SK-N-SH (cell line): ENCODE data around the gene CXXC4. TPM values are rescaled to one million over a fixed set of nuclear protein-coding genes. Genes with fewer than 3 reads are reported as not detected.

ENCODE experiments used
- CTCF ChIA-PET: fragments of 300-600, 350-600 bp; formaldehyde crosslinking; extraction: SDS; loops from one replicate; lab custom pipeline; 2021; lab: Yijun Ruan, JAX
- POLR2A ChIA-PET: fragments of 350-600 bp; sonication (Branson Sonifier 250); formaldehyde crosslinking; extraction: SDS; loops from one replicate; lab custom pipeline; 2020; ENCODE audit warnings: antibody characterized with exemption, inconsistent platforms; lab: Yijun Ruan, JAX
- DNase-seq: peaks from one replicate; pipeline ENCODE4 v3.0.0; 2012
- H2AFZ ChIP-seq: fragments of 200-600 bp; sonication (generic); 2 replicates; pipeline ENCODE4 v1.8.1; 2016; ENCODE audit warnings: antibody characterized with exemption, mild to moderate bottlenecking, low read depth
- H3F3A ChIP-seq: fragments of 200-600 bp; sonication (generic); replicated peaks from 2 replicates; pipeline ENCODE3; 2016; ENCODE audit warnings: antibody characterized with exemption, mild to moderate bottlenecking; ENCODE audit not compliant: insufficient read depth
- H3K27ac ChIP-seq, 2 experiments: fragments of 200-500 bp in 1 of 2; fragments of 200-600 bp in 1 of 2; sonication (Bioruptor generic) in 1 of 2; sonication (generic), shearing (Covaris generic) in 1 of 2; 2 replicates each; pipeline versions ENCODE4 v1.5.1 to v1.6.1; 2014 to 2016; ENCODE audit warnings: low read depth in 2 of 2, inconsistent platforms in 1 of 2, low read length in 1 of 2, mild to moderate bottlenecking in 1 of 2, mixed read lengths in 1 of 2
- H3K27me3 ChIP-seq: fragments of 200-600 bp; sonication (generic), shearing (Covaris generic); 2 replicates; pipeline ENCODE4 v1.6.1; 2016; ENCODE audit warnings: mixed run types; ENCODE audit not compliant: insufficient read depth
- H3K36me3 ChIP-seq, 2 experiments: fragments of 200-500 bp in 1 of 2; fragments of 200-600 bp in 1 of 2; sonication (Bioruptor generic) in 1 of 2; sonication (generic) in 1 of 2; replicated peaks in 1 of 2; 2 replicates each; pipeline versions ENCODE3 to v1.5.1; 2014 to 2016; ENCODE audit warnings: low read length in 1 of 2, mild to moderate bottlenecking in 1 of 2; ENCODE audit not compliant: insufficient read depth in 2 of 2, control insufficient read depth in 1 of 2
- H3K4me1 ChIP-seq, 2 experiments: fragments of 200-500 bp in 1 of 2; fragments of 200-600 bp in 1 of 2; sonication (Bioruptor generic) in 1 of 2; sonication (generic), shearing (Covaris generic) in 1 of 2; 2 replicates each; pipeline versions ENCODE4 v1.5.1 to v1.6.1; 2014 to 2016; ENCODE audit warnings: low read depth in 1 of 2, low read length in 1 of 2, mixed run types in 1 of 2; ENCODE audit not compliant: insufficient read depth in 2 of 2, control insufficient read depth in 1 of 2
- H3K4me2 ChIP-seq: fragments of 200-600 bp; sonication (generic), shearing (Covaris generic); 2 replicates; pipeline ENCODE4 v1.6.1; 2017; ENCODE audit warnings: mixed run types
- H3K4me3 ChIP-seq, 2 experiments: fragments of 200-500 bp in 1 of 2; fragments of 200-600 bp in 1 of 2; sonication (Bioruptor generic) in 1 of 2; sonication (generic), shearing (Covaris generic) in 1 of 2; 2 replicates each; pipeline versions ENCODE4 v1.5.1 to v1.8.1; 2014 to 2016; ENCODE audit warnings: low read depth in 2 of 2, inconsistent platforms in 1 of 2, low read length in 1 of 2, mild to moderate bottlenecking in 1 of 2, mixed read lengths in 1 of 2, moderate library complexity in 1 of 2
- H3K79me2 ChIP-seq: fragments of 200-600 bp; sonication (generic); 2 replicates; pipeline ENCODE4 v1.8.1; 2017; ENCODE audit warnings: mild to moderate bottlenecking; ENCODE audit not compliant: insufficient read depth
- H3K9ac ChIP-seq: fragments of 200-600 bp; sonication (generic); 2 replicates; pipeline ENCODE4 v1.6.1; 2017; ENCODE audit warnings: mixed run types
- H3K9me2 ChIP-seq: fragments of 200-600 bp; sonication (generic); 2 replicates; pipeline ENCODE4 v1.6.1; 2017; ENCODE audit warnings: mixed run types
- H3K9me3 ChIP-seq: fragments of 200-600 bp; sonication (generic); 2 replicates; pipeline ENCODE4 v1.6.1; 2017; ENCODE audit warnings: mixed run types, mild to moderate bottlenecking, moderate library complexity
- H4K20me1 ChIP-seq: fragments of 200-600 bp; sonication (generic); 2 replicates; pipeline ENCODE4 v1.6.1; 2017; ENCODE audit warnings: mild to moderate bottlenecking, mixed run types; ENCODE audit not compliant: insufficient read depth
- CHD2 ChIP-seq: fragments of 150-350 bp; IDR thresholded peaks from 2 replicates; pipeline ENCODE4 v1.6.1; 2018; ENCODE audit warnings: low read length; ENCODE audit not compliant: partially characterized antibody
- EP300 ChIP-seq, 2 experiments: IDR thresholded peaks; 2 replicates each; pipeline versions ENCODE4 v1.4.0 to v1.6.1; 2012; ENCODE audit warnings: borderline replicate concordance in 1 of 2, low read depth in 1 of 2, low read length in 1 of 2
- FOSL2 ChIP-seq: IDR thresholded peaks from 2 replicates; pipeline ENCODE4 v1.4.0; 2012; ENCODE audit warnings: low read depth, mild to moderate bottlenecking, moderate library complexity, borderline replicate concordance
- FOXM1 ChIP-seq: IDR thresholded peaks from 2 replicates; pipeline ENCODE4 v1.4.0; 2012; ENCODE audit warnings: low read depth, mild to moderate bottlenecking
- IRF3 ChIP-seq: fragments of 150-350 bp; IDR thresholded peaks from 2 replicates; pipeline ENCODE4 v1.6.1; 2016; ENCODE audit warnings: mild to moderate bottlenecking, low read depth, low read length
- JUND ChIP-seq: IDR thresholded peaks from 2 replicates; pipeline ENCODE4 v1.4.0; 2012
- MEF2A ChIP-seq: IDR thresholded peaks from 2 replicates; pipeline ENCODE4 v1.4.0; 2012; ENCODE audit warnings: low read depth, borderline replicate concordance
- POLR2AphosphoS5 ChIP-seq: IDR thresholded peaks from 2 replicates; pipeline ENCODE4 v1.6.1; 2012; ENCODE audit warnings: low read depth, low read length
- RAD21 ChIP-seq: IDR thresholded peaks from 2 replicates; pipeline ENCODE4 v1.6.1; 2012; ENCODE audit warnings: mild to moderate bottlenecking, low read length
- RCOR1 ChIP-seq: fragments of 150-350 bp; IDR thresholded peaks from 2 replicates; pipeline ENCODE4 v1.6.1; 2017; ENCODE audit warnings: antibody characterized with exemption, low read length
- SIN3A ChIP-seq: IDR thresholded peaks from 2 replicates; pipeline ENCODE4 v1.6.1; 2012; ENCODE audit warnings: low read depth, mild to moderate bottlenecking, low read length, moderate library complexity, borderline replicate concordance
- SMC3 ChIP-seq: IDR thresholded peaks from 2 replicates; pipeline ENCODE4 v1.6.1; 2012; ENCODE audit warnings: low read depth, low read length, improper control_type of control experiment
- TCF12 ChIP-seq: IDR thresholded peaks from 2 replicates; pipeline ENCODE4 v1.4.0; 2012
- YY1 ChIP-seq: IDR thresholded peaks from 2 replicates; pipeline ENCODE4 v1.4.0; 2012; ENCODE audit warnings: low read depth, mild to moderate bottlenecking
- WGBS: methylation state at CpG from one replicate; pipeline ENCODE4 v1.1.6; 2017; ENCODE audit warnings: low lambda C conversion rate; 5-methylcytosine and 5-hydroxymethylcytosine counted together
- polyA plus RNA-seq, 3 experiments: library from polyadenylated mRNA; depleted of rRNA; stranded (reverse); fragments of >200 nt; gene quantifications; 2 replicates each; pipeline ENCODE4 v1.2.3, GENCODE V29; 2012
- TF ChIP-seq, protein P1 (sequence below): IDR thresholded peaks from 2 replicates; pipeline ENCODE4 v1.4.0; 2012; ENCODE audit warnings: low read depth

CXXC4 gene
- polyA plus RNA-seq, 1 of the 3 experiments (the other 2 are of a cell fraction) = 0.02 TPM

DNA sequence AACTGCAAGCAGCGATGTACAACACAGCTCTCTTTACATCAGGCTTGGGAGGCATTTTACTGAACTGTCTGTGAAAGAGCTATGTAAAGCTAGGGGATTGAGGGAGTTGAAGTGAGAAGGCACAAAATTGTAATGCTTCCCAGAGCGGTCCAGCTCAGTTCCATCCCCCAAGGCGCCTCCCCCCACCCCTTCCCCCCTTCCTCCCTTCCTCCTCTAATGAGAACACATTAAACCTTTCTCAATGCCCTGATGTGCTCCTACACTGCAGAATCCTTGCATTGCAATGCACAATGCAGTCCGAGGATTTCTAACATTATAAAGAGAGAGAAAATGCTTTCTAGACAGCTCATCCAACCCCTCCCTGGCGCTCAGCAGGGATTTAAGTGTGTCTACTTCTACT is 73.9 kb downstream of the CXXC4 start:
- H3K9me2 ChIP-seq = 0 out of 2 replicates have a peak, but pooled peaks cover 2% of the 10 kb centered on the region
- CTCF ChIA-PET = interaction anchor here (1.1 to 1.7 kb wide), 3 partner anchors 11 to 31 kb away, joined by 3 to 7 read pairs (median 4); no protein-coding TSS in a partner anchor
- H3K27me3 ChIP-seq = no peaks in the 10 kb centered on the region
- no peak overlapping the region for H3K4me3 ChIP-seq
- no peaks in the 10 kb centered on the region for H3F3A ChIP-seq
- no peak for TF ChIP-seq TCF12
- no peak for TF ChIP-seq SMC3
- no peak for TF ChIP-seq YY1
- TF ChIP-seq FOXM1 = no peak
- no peak for TF ChIP-seq EP300 (IDR thresholded peaks at IDR 0.05; ENCODE audit: borderline replicate concordance in 1 of 2, low read depth in 1 of 2, low read length in 1 of 2)
- no peak for TF ChIP-seq CHD2
- TF ChIP-seq JUND = no peak
- TF ChIP-seq MEF2A = no peak
- TF ChIP-seq SIN3A = no peak
- TF ChIP-seq POLR2AphosphoS5 = no peak
- no peak for TF ChIP-seq RAD21
- no peak for TF ChIP-seq FOSL2
- no peak for TF ChIP-seq RCOR1
- TF ChIP-seq, protein P1, sequence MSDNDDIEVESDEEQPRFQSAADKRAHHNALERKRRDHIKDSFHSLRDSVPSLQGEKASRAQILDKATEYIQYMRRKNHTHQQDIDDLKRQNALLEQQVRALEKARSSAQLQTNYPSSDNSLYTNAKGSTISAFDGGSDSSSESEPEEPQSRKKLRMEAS = no peak
- no peak for TF ChIP-seq IRF3
- TF ChIP-seq, all 33 proteins: peak for 0
- H3K4me1 ChIP-seq = no peaks in the 10 kb centered on the region; a peak in 3 of 4 replicates
- POLR2A ChIA-PET = no interaction called here
- H3K9ac ChIP-seq = no peak overlapping the region
- DNase-seq = no peak
- H3K27ac ChIP-seq = no peak overlapping the region
- H2AFZ ChIP-seq = no peak overlapping the region
- WGBS = 14% methylated on average over 5 of the region's 5 CpGs
- no peak overlapping the region for H3K4me2 ChIP-seq
- no peaks in the 10 kb centered on the region for H3K79me2 ChIP-seq
- H3K36me3 ChIP-seq = no peaks in the 10 kb centered on the region
- H3K9me3 ChIP-seq = no peaks in the 10 kb centered on the region
- no peaks in the 10 kb centered on the region for H4K20me1 ChIP-seq
